HepG2 (cell line): ENCODE measurements around the gene DHRS11. TPM values are rescaled to one million over a fixed set of nuclear protein-coding genes. Genes with fewer than 3 reads are reported as not detected.
A peak's percentile ranks its signal among the peaks of the same experiment; 100 is the strongest.

Experiments used
- ARID5B ChIP-seq: IDR thresholded peaks from 2 replicates; pipeline ENCODE4 v1.4.0; 2020; ENCODE audit warnings: mild to moderate bottlenecking, missing genetic modification reagents
- ATF2 ChIP-seq: sonication (generic); formaldehyde crosslinking; IDR thresholded peaks from 2 replicates; pipeline ENCODE4 v1.4.0; 2020; ENCODE audit warnings: missing genetic modification reagents
- DMAP1 ChIP-seq: IDR thresholded peaks from 2 replicates; pipeline ENCODE4 v1.6.1; 2016
- GRHL1 ChIP-seq: sonication (generic); formaldehyde crosslinking; conservative IDR thresholded peaks from 2 replicates; pipeline ENCODE4 v1.8.0; 2022; ENCODE audit warnings: missing genetic modification reagents
- HNRNPK ChIP-seq: fragments of 200-400 bp; formaldehyde crosslinking; IDR thresholded peaks from 2 replicates; pipeline ENCODE4 v1.6.1; 2018; ENCODE audit warnings: low read length, low read depth, moderate library complexity, mild to moderate bottlenecking; ENCODE audit not compliant: poor library complexity, severe bottlenecking
- JARID2 ChIP-seq: sonication (generic); formaldehyde crosslinking; IDR thresholded peaks from 2 replicates; pipeline ENCODE4 v1.8.1; 2023; ENCODE audit warnings: missing genetic modification reagents, inconsistent platforms; ENCODE audit not compliant: insufficient replicate concordance
- KDM2A ChIP-seq: sonication (generic); formaldehyde crosslinking; IDR thresholded peaks from 2 replicates; pipeline ENCODE4 v1.4.0; 2020; ENCODE audit warnings: low read depth, missing genetic modification reagents, borderline replicate concordance
- MED1 ChIP-seq: sonication (generic); formaldehyde crosslinking; IDR thresholded peaks from 2 replicates; pipeline ENCODE4 v1.4.0; 2020; ENCODE audit warnings: missing genetic modification reagents
- TFAP4 ChIP-seq: sonication (generic); IDR thresholded peaks from 2 replicates; pipeline ENCODE4 v1.6.1; 2016; ENCODE audit warnings: low read depth, borderline replicate concordance
- TRIM22 ChIP-seq: fragments of 450-650 bp; IDR thresholded peaks from 2 replicates; pipeline ENCODE4 v1.6.1; 2017
- ZMAT3 ChIP-seq: sonication (generic); formaldehyde crosslinking; conservative IDR thresholded peaks from 2 replicates; pipeline ENCODE4 v1.7.0; 2021; ENCODE audit warnings: missing genetic modification reagents
- ZMYM2 ChIP-seq: sonication (generic); formaldehyde crosslinking; IDR thresholded peaks from 2 replicates; pipeline ENCODE4 v1.8.0; 2022; ENCODE audit warnings: mild to moderate bottlenecking, missing genetic modification reagents
- ZNF20 ChIP-seq: sonication (generic); formaldehyde crosslinking; IDR thresholded peaks from 2 replicates; pipeline ENCODE4 v1.4.0; 2020; ENCODE audit warnings: mild to moderate bottlenecking, moderate library complexity, missing genetic modification reagents
- ZNF256 ChIP-seq: sonication (generic); formaldehyde crosslinking; conservative IDR thresholded peaks from 2 replicates; pipeline ENCODE4 v1.4.0; 2020; ENCODE audit warnings: missing genetic modification reagents
- ZNF296 ChIP-seq: sonication (generic); formaldehyde crosslinking; conservative IDR thresholded peaks from 2 replicates; pipeline ENCODE4 v1.5.0; 2020; ENCODE audit warnings: mild to moderate bottlenecking, missing genetic modification reagents
- ZNF557 ChIP-seq: sonication (generic); formaldehyde crosslinking; IDR thresholded peaks from 2 replicates; pipeline ENCODE4 v1.4.0; 2020; ENCODE audit warnings: missing genetic modification reagents
- ZNF691 ChIP-seq: sonication (generic); formaldehyde crosslinking; IDR thresholded peaks from 2 replicates; pipeline ENCODE4 v1.4.0; 2020; ENCODE audit warnings: missing genetic modification reagents, low read depth, mild to moderate bottlenecking, borderline replicate concordance
- ZNF747 ChIP-seq: sonication (generic); formaldehyde crosslinking; IDR thresholded peaks from 2 replicates; pipeline ENCODE4 v1.8.1; 2023; ENCODE audit warnings: missing genetic modification reagents, mild to moderate bottlenecking, borderline replicate concordance
- polyA plus RNA-seq, 8 experiments: library from polyadenylated mRNA; depleted of rRNA in 3 of 8; stranded (reverse) in 7 of 8; unstranded in 1 of 8; fragments of >200 nt; fragmentation: Illumina TruSeq in 4 of 8; extraction: Trizol in 4 of 8; gene quantifications; 2 replicates each; pipeline versions ENCODE4 v1.2.1 to v1.2.3, GENCODE V29; 2011 to 2016; ENCODE audit warnings: low read depth in 4 of 8, missing spikeins in 1 of 8, mixed read lengths in 1 of 8; ENCODE audit not compliant: insufficient read depth in 1 of 8
- total RNA-seq, 5 experiments: library from RNA; depleted of rRNA; stranded (reverse); fragments of >200 nt; fragmentation: Illumina TruSeq; extraction: Trizol; gene quantifications; 2 replicates each; pipeline ENCODE4 v1.2.3, GENCODE V29; 2016; ENCODE audit warnings: low read depth in 1 of 5

The DHRS11 gene
- total and polyA plus RNA-seq, 2 of the 13 experiments (the other 11 are each of a cell fraction or from before 2014, with no cell fraction given), result 28.4 to 41.9 TPM

GRCh38 chr17:36544307-36545076 is 47.2 kb upstream of the DHRS11 start, which contains the start of gene GGNBP2 (continued):
- peak; percentile 81; the same call in 1 of the 2 replicates for TF ChIP-seq ZMAT3 (CRISPR knock-in tag)
- TF ChIP-seq HNRNPK, result peak; percentile 30
- no peak for TF ChIP-seq JARID2 (CRISPR knock-in tag)
- TF ChIP-seq KDM2A (CRISPR knock-in tag), result peak; percentile 68; the same call in 1 of the 2 replicates
- TF ChIP-seq ZMYM2 (CRISPR knock-in tag), result peak; percentile 80; the same call in 1 of the 2 replicates
- no peak for TF ChIP-seq ZNF747
- TF ChIP-seq DMAP1 (CRISPR knock-in tag), result peak; percentile 41; the same call in 1 of the 2 replicates
- TF ChIP-seq ZNF296 (CRISPR knock-in tag), result no peak
- TF ChIP-seq ZNF557 (CRISPR knock-in tag), result no peak
- TF ChIP-seq ZNF691 (CRISPR knock-in tag), result no peak
- no peak for TF ChIP-seq GRHL1 (CRISPR knock-in tag)
- peak; percentile 36 for TF ChIP-seq ARID5B (CRISPR knock-in tag)
- no peak for TF ChIP-seq TFAP4
- no peak for TF ChIP-seq ZNF256 (CRISPR knock-in tag)
- no peak for TF ChIP-seq TRIM22
- no peak for TF ChIP-seq ZNF20 (CRISPR knock-in tag)
- TF ChIP-seq ATF2 (CRISPR knock-in tag), result 0 out of 2 replicates have a peak, but pooled peaks have one; percentile 28
- peak; percentile 17; the same call in 1 of the 2 replicates for TF ChIP-seq MED1 (CRISPR knock-in tag)
